ENCODE measurements around the gene ZNF354C.
A peak's percentile ranks its signal among the peaks of the same experiment; 100 is the strongest.

ZNF354C gene

GRCh38 chr5:179113945-179114641 is 53.9 kb downstream of the ZNF354C start:
- 86% methylated on average over 12 of the region's 12 CpGs for WGBS
- peaks cover 0 to 69% of the 10 kb centered on the region in 2 experiments for H3K36me3 ChIP-seq (ENCODE audit: control insufficient read depth in 1 of 2, insufficient read depth in 2 of 2, low read depth in 1 of 2, low read length in 2 of 2)
- no peak overlapping the region for H3K4me2 ChIP-seq (ENCODE audit: low read length, poor library complexity, severe bottlenecking)
- no peak overlapping the region for H3K18ac ChIP-seq (ENCODE audit: low read depth in 1 of 2, low read length in 2 of 2)
- H2BK5ac ChIP-seq (ENCODE audit: low read depth, low read length, poor library complexity, severe bottlenecking): no peak overlapping the region
- H3K4ac ChIP-seq (ENCODE audit: low read depth in 1 of 2, low read length in 2 of 2): no peak overlapping the region
- H3K14ac ChIP-seq (ENCODE audit: low read length in 2 of 2): no peak overlapping the region
- no peak overlapping the region for H3K4me3 ChIP-seq (ENCODE audit: insufficient read depth in 1 of 2, low read depth in 1 of 2, low read length in 2 of 2)
- H2AK5ac ChIP-seq (ENCODE audit: low read length, severe bottlenecking): no peak overlapping the region
- DNase-seq: no peak
- peaks cover 59% of the 10 kb centered on the region for H3K9me3 ChIP-seq (ENCODE audit: control insufficient read depth, low read length)
- no peak overlapping the region for H3K23ac ChIP-seq (ENCODE audit: low read length in 2 of 2)
- H3K4me1 ChIP-seq (ENCODE audit: control insufficient read depth, insufficient read depth, low read depth, low read length): no peaks in the 10 kb centered on the region
- H2BK15ac ChIP-seq (ENCODE audit: low read depth, poor library complexity, severe bottlenecking): no peak overlapping the region
- no peak overlapping the region for H3K27ac ChIP-seq (ENCODE audit: low read length, poor library complexity, severe bottlenecking)
- H4K91ac ChIP-seq (ENCODE audit: low read length): no peak overlapping the region
- H2BK12ac ChIP-seq (ENCODE audit: low read length in 2 of 2): no peak overlapping the region
- no peak overlapping the region for H2AFZ ChIP-seq (ENCODE audit: low read depth, low read length)
- no peak overlapping the region for H2BK120ac ChIP-seq (ENCODE audit: low read depth, low read length)
- no peak overlapping the region for H3K9ac ChIP-seq (ENCODE audit: low read length)
- H3K27me3 ChIP-seq (ENCODE audit: control insufficient read depth in 1 of 2, insufficient read depth in 1 of 2, low read length in 2 of 2): no peaks in the 10 kb centered on the region
- H3K79me1 ChIP-seq (replicated peaks; ENCODE audit: low read length, poor library complexity, severe bottlenecking): no peaks in the 10 kb centered on the region
- H4K8ac ChIP-seq (ENCODE audit: low read length): no peak overlapping the region

GRCh38 chr5:179114756-179115155 is 54.6 kb downstream of the ZNF354C start:
- H3K27me3 ChIP-seq (ENCODE audit: control insufficient read depth in 1 of 2, insufficient read depth in 1 of 2, low read length in 2 of 2): no peaks in the 10 kb centered on the region

GRCh38 chr5:179115307-179115706 is 55.1 kb downstream of the ZNF354C start:
- Histone ChIP-seq H3K79me1 (replicated peaks; ENCODE audit: low read length, poor library complexity, severe bottlenecking) (no peaks in the 10 kb centered on the region), H2BK15ac (ENCODE audit: low read depth, poor library complexity, severe bottlenecking) (no peak overlapping the region), H3K4me1 (ENCODE audit: control insufficient read depth, insufficient read depth, low read depth, low read length) (no peaks in the 10 kb centered on the region), H3K9me3 (ENCODE audit: control insufficient read depth, low read length) (peaks cover 51% of the 10 kb centered on the region), H2BK5ac (ENCODE audit: low read depth, low read length, poor library complexity, severe bottlenecking) (no peak overlapping the region), H2BK120ac (ENCODE audit: low read depth, low read length) (no peak overlapping the region), H2AFZ (ENCODE audit: low read depth, low read length) (no peak overlapping the region), H3K14ac (ENCODE audit: low read length in 2 of 2) (no peak overlapping the region), H3K27ac (ENCODE audit: low read length, poor library complexity, severe bottlenecking) (no peak overlapping the region), H4K8ac (ENCODE audit: low read length) (no peak overlapping the region), H2BK12ac (ENCODE audit: low read length in 2 of 2) (no peak overlapping the region), H3K4me2 (ENCODE audit: low read length, poor library complexity, severe bottlenecking) (no peak overlapping the region), H3K23ac (ENCODE audit: low read length in 2 of 2) (no peak overlapping the region), H3K4ac (ENCODE audit: low read depth in 1 of 2, low read length in 2 of 2) (no peak overlapping the region), H2AK5ac (ENCODE audit: low read length, severe bottlenecking) (no peak overlapping the region), H3K18ac (ENCODE audit: low read depth in 1 of 2, low read length in 2 of 2) (no peak overlapping the region), H3K4me3 (ENCODE audit: insufficient read depth in 1 of 2, low read depth in 1 of 2, low read length in 2 of 2) (no peak overlapping the region), H3K27me3 (ENCODE audit: control insufficient read depth in 1 of 2, insufficient read depth in 1 of 2, low read length in 2 of 2) (no peaks in the 10 kb centered on the region), H3K9ac (ENCODE audit: low read length) (no peak overlapping the region), H4K91ac (ENCODE audit: low read length) (no peak overlapping the region), H3K36me3 (ENCODE audit: control insufficient read depth in 1 of 2, insufficient read depth in 2 of 2, low read depth in 1 of 2, low read length in 2 of 2) (peaks cover 0 to 80% of the 10 kb centered on the region in 2 experiments)
- DNase-seq: no peak
- 69% methylated on average over 3 of the region's 5 CpGs for WGBS

More at GRCh38 chr5:179114756-179115155, 54.6 kb downstream of the ZNF354C start:
- H3K9ac ChIP-seq (ENCODE audit: low read length): no peak overlapping the region
- peaks cover 0 to 74% of the 10 kb centered on the region in 2 experiments for H3K36me3 ChIP-seq (ENCODE audit: control insufficient read depth in 1 of 2, insufficient read depth in 2 of 2, low read depth in 1 of 2, low read length in 2 of 2)
- DNase-seq: no peak
- no peak overlapping the region for H2BK5ac ChIP-seq (ENCODE audit: low read depth, low read length, poor library complexity, severe bottlenecking)
- no peak overlapping the region for H3K27ac ChIP-seq (ENCODE audit: low read length, poor library complexity, severe bottlenecking)
- no peak overlapping the region for H3K4me3 ChIP-seq (ENCODE audit: insufficient read depth in 1 of 2, low read depth in 1 of 2, low read length in 2 of 2)
- peaks cover 53% of the 10 kb centered on the region for H3K9me3 ChIP-seq (ENCODE audit: control insufficient read depth, low read length)
- H2BK120ac ChIP-seq (ENCODE audit: low read depth, low read length): no peak overlapping the region
- no peak overlapping the region for H4K91ac ChIP-seq (ENCODE audit: low read length)
- H2AK5ac ChIP-seq (ENCODE audit: low read length, severe bottlenecking): no peak overlapping the region
- H3K4ac ChIP-seq (ENCODE audit: low read depth in 1 of 2, low read length in 2 of 2): no peak overlapping the region
- H3K18ac ChIP-seq (ENCODE audit: low read depth in 1 of 2, low read length in 2 of 2): no peak overlapping the region
- no peak overlapping the region for H2BK15ac ChIP-seq (ENCODE audit: low read depth, poor library complexity, severe bottlenecking)
- H3K4me1 ChIP-seq (ENCODE audit: control insufficient read depth, insufficient read depth, low read depth, low read length): no peaks in the 10 kb centered on the region
- no peak overlapping the region for H3K4me2 ChIP-seq (ENCODE audit: low read length, poor library complexity, severe bottlenecking)
- WGBS: 91% methylated on average over 7 of the region's 7 CpGs
- no peak overlapping the region for H3K14ac ChIP-seq (ENCODE audit: low read length in 2 of 2)
- H3K79me1 ChIP-seq (replicated peaks; ENCODE audit: low read length, poor library complexity, severe bottlenecking): no peaks in the 10 kb centered on the region
- H3K23ac ChIP-seq (ENCODE audit: low read length in 2 of 2): no peak overlapping the region
- H4K8ac ChIP-seq (ENCODE audit: low read length): no peak overlapping the region
- H2AFZ ChIP-seq (ENCODE audit: low read depth, low read length): no peak overlapping the region
- no peak overlapping the region for H2BK12ac ChIP-seq (ENCODE audit: low read length in 2 of 2)

- DNase-seq: no peak
- Histone ChIP-seq H3K4ac (ENCODE audit: low read depth in 1 of 2, low read length in 2 of 2) (no peak overlapping the region), H3K4me2 (ENCODE audit: low read length, poor library complexity, severe bottlenecking) (no peak overlapping the region), H3K4me3 (ENCODE audit: insufficient read depth in 1 of 2, low read depth in 1 of 2, low read length in 2 of 2) (peak overlapping the region in 1 of 2 experiments; percentile 27), H3K79me1 (replicated peaks; ENCODE audit: low read length, poor library complexity, severe bottlenecking) (no peaks in the 10 kb centered on the region), H4K91ac (ENCODE audit: low read length) (no peak overlapping the region), H3K4me1 (ENCODE audit: control insufficient read depth, insufficient read depth, low read depth, low read length) (no peaks in the 10 kb centered on the region), H3K18ac (ENCODE audit: low read depth in 1 of 2, low read length in 2 of 2) (no peak overlapping the region), H3K23ac (ENCODE audit: low read length in 2 of 2) (no peak overlapping the region), H2AK5ac (ENCODE audit: low read length, severe bottlenecking) (no peak overlapping the region), H4K8ac (ENCODE audit: low read length) (no peak overlapping the region), H3K36me3 (ENCODE audit: control insufficient read depth in 1 of 2, insufficient read depth in 2 of 2, low read depth in 1 of 2, low read length in 2 of 2) (peaks cover 0 to 85% of the 10 kb centered on the region in 2 experiments), H3K27ac (ENCODE audit: low read length, poor library complexity, severe bottlenecking) (no peak overlapping the region), H3K9me3 (ENCODE audit: control insufficient read depth, low read length) (peaks cover 46% of the 10 kb centered on the region), H2AFZ (ENCODE audit: low read depth, low read length) (no peak overlapping the region), H3K27me3 (ENCODE audit: control insufficient read depth in 1 of 2, insufficient read depth in 1 of 2, low read length in 2 of 2) (no peaks in the 10 kb centered on the region), H3K14ac (ENCODE audit: low read length in 2 of 2) (no peak overlapping the region), H2BK5ac (ENCODE audit: low read depth, low read length, poor library complexity, severe bottlenecking) (no peak overlapping the region), H2BK15ac (ENCODE audit: low read depth, poor library complexity, severe bottlenecking) (no peak overlapping the region), H2BK120ac (ENCODE audit: low read depth, low read length) (no peak overlapping the region), H2BK12ac (ENCODE audit: low read length in 2 of 2) (no peak overlapping the region), H3K9ac (ENCODE audit: low read length) (no peak overlapping the region)
- 82% methylated on average over 9 of the region's 9 CpGs for WGBS
Observed at GRCh38 chr5:179115845-179116524, 55.8 kb downstream of the ZNF354C start.

All from mesenchymal stem cell (in vitro differentiated cells and primary cell).